ENCODE data around the gene OR4F15.
"Not testable (repeated sequence)": the region's sequence is repeated elsewhere in the genome, so short reads cannot be mapped to it uniquely, and the experiment has no call there.

DNA sequence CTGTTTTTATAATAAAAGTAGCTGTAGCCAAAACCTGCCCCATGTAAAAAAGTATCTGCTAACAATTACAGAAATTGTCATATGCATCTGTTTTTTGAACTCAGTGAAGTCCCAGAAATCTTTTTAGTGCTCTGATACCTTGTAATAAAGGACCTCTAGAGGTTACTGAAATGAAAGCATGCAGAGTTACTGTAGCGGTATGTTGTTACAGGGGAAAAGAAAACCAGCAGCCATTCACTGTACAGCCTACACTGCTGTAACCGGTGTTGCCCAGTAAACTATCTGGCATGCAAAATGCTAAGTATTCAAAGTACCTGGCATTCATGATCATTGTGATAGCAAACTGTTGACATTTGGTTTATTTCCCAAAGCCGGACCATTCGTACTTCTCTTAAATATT is 21.3 kb upstream of the OR4F15 start:
- not testable (repeated sequence) for TF ChIP-seq CTCF (IDR thresholded peaks at IDR 0.05 in 2 of 3, conservative IDR thresholded peaks at IDR 0.05 in 1 of 3; ENCODE audit: borderline replicate concordance in 1 of 3, insufficient read depth in 1 of 3, low read depth in 2 of 3, low read length in 2 of 3); EGR1 (IDR thresholded peaks at IDR 0.05; ENCODE audit: low read depth); POLR2AphosphoS5 (IDR thresholded peaks at IDR 0.05; ENCODE audit: low read depth, low read length); SIN3A (IDR thresholded peaks at IDR 0.05; ENCODE audit: low read depth); SP1 (IDR thresholded peaks at IDR 0.05; ENCODE audit: low read depth); CEBPB (IDR thresholded peaks at IDR 0.05; ENCODE audit: low read depth); ZFX (IDR thresholded peaks at IDR 0.05); EZH2phosphoT487 (IDR thresholded peaks at IDR 0.05; ENCODE audit: borderline replicate concordance); EZH2 (IDR thresholded peaks at IDR 0.05); RAD21 (IDR thresholded peaks at IDR 0.05; ENCODE audit: low read depth); MAX (IDR thresholded peaks at IDR 0.05); POLR2A (IDR thresholded peaks at IDR 0.05; ENCODE audit: borderline replicate concordance, extremely low read depth, insufficient read depth, insufficient read length); YY1 (IDR thresholded peaks at IDR 0.05; ENCODE audit: extremely low read depth, insufficient replicate concordance, low read depth, low read length)
- TF ChIP-seq, protein P1, sequence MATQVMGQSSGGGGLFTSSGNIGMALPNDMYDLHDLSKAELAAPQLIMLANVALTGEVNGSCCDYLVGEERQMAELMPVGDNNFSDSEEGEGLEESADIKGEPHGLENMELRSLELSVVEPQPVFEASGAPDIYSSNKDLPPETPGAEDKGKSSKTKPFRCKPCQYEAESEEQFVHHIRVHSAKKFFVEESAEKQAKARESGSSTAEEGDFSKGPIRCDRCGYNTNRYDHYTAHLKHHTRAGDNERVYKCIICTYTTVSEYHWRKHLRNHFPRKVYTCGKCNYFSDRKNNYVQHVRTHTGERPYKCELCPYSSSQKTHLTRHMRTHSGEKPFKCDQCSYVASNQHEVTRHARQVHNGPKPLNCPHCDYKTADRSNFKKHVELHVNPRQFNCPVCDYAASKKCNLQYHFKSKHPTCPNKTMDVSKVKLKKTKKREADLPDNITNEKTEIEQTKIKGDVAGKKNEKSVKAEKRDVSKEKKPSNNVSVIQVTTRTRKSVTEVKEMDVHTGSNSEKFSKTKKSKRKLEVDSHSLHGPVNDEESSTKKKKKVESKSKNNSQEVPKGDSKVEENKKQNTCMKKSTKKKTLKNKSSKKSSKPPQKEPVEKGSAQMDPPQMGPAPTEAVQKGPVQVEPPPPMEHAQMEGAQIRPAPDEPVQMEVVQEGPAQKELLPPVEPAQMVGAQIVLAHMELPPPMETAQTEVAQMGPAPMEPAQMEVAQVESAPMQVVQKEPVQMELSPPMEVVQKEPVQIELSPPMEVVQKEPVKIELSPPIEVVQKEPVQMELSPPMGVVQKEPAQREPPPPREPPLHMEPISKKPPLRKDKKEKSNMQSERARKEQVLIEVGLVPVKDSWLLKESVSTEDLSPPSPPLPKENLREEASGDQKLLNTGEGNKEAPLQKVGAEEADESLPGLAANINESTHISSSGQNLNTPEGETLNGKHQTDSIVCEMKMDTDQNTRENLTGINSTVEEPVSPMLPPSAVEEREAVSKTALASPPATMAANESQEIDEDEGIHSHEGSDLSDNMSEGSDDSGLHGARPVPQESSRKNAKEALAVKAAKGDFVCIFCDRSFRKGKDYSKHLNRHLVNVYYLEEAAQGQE (IDR thresholded peaks at IDR 0.05; ENCODE audit: low read depth) = not testable (repeated sequence)

Data from HCT116 (cell line).